Nephron (organoid): ENCODE results near the gene CDH4.

Source experiments
- H3K27ac Mint-ChIP-seq, 3 experiments: 2 replicates each; pipeline ENCODE4 v1.8.0; 2020; ENCODE audit warnings: mixed read lengths in 3 of 3, mild to moderate bottlenecking in 2 of 3, moderate library complexity in 1 of 3
- H3K27me3 Mint-ChIP-seq: 2 replicates; pipeline ENCODE4 v1.8.0; 2021; ENCODE audit warnings: low read depth, mild to moderate bottlenecking, moderate library complexity, mixed read lengths
- H3K36me3 Mint-ChIP-seq: 2 replicates; pipeline ENCODE4 v1.8.0; 2020; ENCODE audit warnings: low read depth, mixed read lengths
- H3K4me1 Mint-ChIP-seq: 2 replicates; pipeline ENCODE4 v1.8.0; 2020; ENCODE audit warnings: mixed read lengths
- H3K4me3 Mint-ChIP-seq, 3 experiments: 2 replicates each; pipeline ENCODE4 v1.8.0; 2020; ENCODE audit warnings: mild to moderate bottlenecking in 3 of 3, mixed read lengths in 3 of 3, moderate library complexity in 2 of 3
- H3K9me3 Mint-ChIP-seq: 2 replicates; pipeline ENCODE4 v1.8.0; 2020; ENCODE audit warnings: mixed read lengths
- TF ChIP-seq, protein P1 (sequence below), 3 experiments: fragments of 200-600 bp; sonication (generic); IDR thresholded peaks; one replicate each; pipeline ENCODE4 v1.5.0; 2021; ENCODE audit warnings: antibody characterized with exemption in 3 of 3; ENCODE audit not compliant: unreplicated experiment in 3 of 3

The CDH4 gene

DNA sequence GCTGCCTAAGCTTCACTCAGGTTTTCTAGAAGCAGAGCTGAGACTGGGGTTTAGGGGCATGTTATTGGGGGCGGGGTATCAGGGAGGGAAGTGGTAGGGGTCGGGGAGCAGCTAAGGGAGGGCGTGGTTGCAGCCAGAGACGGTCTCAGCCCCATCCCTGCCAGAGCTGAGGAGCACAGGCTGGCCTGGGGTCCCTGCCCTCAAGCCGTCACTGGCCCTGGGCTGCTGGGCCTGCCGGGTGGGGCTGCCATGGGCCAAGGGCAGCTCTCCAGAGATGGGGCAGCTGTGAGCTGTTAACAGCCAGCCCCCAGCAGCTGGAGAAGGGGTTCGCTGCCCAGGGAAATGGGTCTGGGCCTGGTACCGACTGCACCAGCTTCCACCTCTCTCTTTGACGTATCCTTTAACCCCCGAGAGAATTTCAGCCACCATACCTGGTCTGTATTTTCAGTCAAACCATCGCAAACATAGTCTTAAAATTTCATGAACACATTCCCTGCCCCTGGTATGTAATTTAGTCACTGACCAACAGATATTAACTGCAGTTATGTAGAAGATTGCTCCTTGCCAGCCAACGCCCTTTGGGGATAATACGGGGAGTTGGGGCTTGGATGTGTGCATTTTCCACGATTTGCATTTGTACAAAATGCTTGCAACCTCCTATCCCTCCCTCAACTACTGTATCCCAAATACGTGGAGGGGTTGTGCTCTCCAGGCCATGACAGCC lies 560.2 kb downstream of the CDH4 start:
- H3K27ac Mint-ChIP-seq, result no peak overlapping the region
- H3K27me3 Mint-ChIP-seq, result peaks cover 51% of the 10 kb centered on the region
- H3K9me3 Mint-ChIP-seq, result no peaks in the 10 kb centered on the region
- H3K36me3 Mint-ChIP-seq, result no peaks in the 10 kb centered on the region
- H3K4me3 Mint-ChIP-seq, result no peak overlapping the region
- TF ChIP-seq, protein P1, sequence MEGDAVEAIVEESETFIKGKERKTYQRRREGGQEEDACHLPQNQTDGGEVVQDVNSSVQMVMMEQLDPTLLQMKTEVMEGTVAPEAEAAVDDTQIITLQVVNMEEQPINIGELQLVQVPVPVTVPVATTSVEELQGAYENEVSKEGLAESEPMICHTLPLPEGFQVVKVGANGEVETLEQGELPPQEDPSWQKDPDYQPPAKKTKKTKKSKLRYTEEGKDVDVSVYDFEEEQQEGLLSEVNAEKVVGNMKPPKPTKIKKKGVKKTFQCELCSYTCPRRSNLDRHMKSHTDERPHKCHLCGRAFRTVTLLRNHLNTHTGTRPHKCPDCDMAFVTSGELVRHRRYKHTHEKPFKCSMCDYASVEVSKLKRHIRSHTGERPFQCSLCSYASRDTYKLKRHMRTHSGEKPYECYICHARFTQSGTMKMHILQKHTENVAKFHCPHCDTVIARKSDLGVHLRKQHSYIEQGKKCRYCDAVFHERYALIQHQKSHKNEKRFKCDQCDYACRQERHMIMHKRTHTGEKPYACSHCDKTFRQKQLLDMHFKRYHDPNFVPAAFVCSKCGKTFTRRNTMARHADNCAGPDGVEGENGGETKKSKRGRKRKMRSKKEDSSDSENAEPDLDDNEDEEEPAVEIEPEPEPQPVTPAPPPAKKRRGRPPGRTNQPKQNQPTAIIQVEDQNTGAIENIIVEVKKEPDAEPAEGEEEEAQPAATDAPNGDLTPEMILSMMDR (IDR thresholded peaks at IDR 0.05; ENCODE audit: unreplicated experiment in 3 of 3), result no peak
- H3K4me1 Mint-ChIP-seq, result peaks cover 8% of the 10 kb centered on the region

DNA sequence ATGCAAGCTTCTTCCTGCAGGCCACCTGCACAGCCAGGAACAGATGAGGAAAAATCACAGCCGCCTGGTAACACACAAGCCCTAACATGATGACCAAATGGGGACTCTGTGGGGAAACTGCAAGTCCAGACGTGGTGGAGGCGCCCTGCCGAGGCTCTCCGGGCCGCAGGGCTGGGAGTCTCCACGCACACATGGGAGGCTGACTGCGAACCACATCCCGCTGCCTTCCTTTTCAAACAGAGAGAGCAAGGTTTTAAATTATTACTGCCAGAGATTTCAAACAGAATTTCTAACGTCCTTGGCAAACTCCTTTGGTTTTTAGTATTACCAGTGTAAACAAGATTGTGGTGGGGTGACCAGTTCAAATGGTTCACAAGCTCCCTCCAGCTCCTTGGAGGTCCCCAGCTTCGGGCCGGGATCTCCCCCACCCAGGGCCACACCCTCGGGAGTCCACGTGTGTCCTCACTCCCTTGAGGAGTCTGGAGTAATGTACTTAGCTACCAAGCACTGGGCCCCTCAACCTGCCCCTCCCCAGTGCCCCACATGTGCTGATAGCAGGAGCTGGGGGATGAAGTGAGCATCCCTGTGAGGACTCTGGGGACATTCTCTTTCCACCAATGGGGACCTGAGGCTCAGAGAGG lies 560.9 kb downstream of the CDH4 start:
- Mint-ChIP-seq H3K36me3 (no peaks in the 10 kb centered on the region), H3K9me3 (no peaks in the 10 kb centered on the region), H3K4me3 (no peak overlapping the region), H3K27ac (no peak overlapping the region), H3K4me1 (peaks cover 8% of the 10 kb centered on the region), H3K27me3 (peaks cover 47% of the 10 kb centered on the region)
- TF ChIP-seq, protein P1 (IDR thresholded peaks at IDR 0.05; ENCODE audit: unreplicated experiment in 3 of 3), result no peak

DNA sequence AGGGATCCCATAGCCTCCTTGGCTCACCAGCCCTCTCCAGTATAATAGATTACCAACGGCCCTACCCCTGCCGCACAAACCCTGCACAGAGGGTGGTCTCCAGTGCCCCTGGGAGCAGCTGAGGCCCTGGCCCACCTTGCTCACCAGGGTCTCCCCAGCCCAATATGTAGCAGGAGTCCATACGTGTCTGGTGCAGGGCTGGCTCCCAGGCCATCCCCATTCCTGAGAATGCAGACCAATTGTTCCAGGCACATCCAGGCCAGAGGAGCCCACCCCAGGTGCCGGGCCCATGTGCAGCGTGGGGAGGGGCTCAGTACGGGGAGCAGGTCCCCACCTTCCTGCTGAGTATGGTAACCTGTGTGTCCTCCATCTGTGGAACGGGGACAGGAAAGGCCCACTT lies 561.7 kb downstream of the CDH4 start:
- Mint-ChIP-seq H3K4me1 (peaks cover under 1% of the 10 kb centered on the region), H3K27ac (no peak overlapping the region), H3K27me3 (peaks cover 41% of the 10 kb centered on the region), H3K36me3 (no peaks in the 10 kb centered on the region), H3K4me3 (no peak overlapping the region), H3K9me3 (no peaks in the 10 kb centered on the region)
- TF ChIP-seq, protein P1 (IDR thresholded peaks at IDR 0.05; ENCODE audit: unreplicated experiment in 3 of 3), result no peak

DNA sequence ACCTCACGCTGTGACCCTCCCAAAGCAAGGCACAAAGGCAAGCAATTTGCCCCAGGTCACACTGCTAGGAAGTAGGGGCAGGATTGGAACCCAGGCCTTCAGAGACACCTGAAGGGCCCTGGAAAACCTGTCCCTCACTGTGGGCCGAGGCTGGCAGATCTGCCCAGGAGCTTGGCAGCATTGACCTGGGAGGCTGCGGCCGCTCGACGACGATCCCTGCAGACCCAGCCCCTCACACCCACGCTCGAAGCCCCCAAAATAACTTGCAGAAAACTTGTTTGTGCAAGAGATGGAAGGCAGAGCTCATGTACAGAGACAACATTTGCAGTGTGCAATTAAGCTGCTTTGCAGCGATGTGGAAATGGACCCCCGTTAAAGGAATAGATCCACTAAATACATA lies 562.2 kb downstream of the CDH4 start:
- H3K4me3 Mint-ChIP-seq, result no peak overlapping the region
- no peaks in the 10 kb centered on the region for H3K9me3 Mint-ChIP-seq

DNA sequence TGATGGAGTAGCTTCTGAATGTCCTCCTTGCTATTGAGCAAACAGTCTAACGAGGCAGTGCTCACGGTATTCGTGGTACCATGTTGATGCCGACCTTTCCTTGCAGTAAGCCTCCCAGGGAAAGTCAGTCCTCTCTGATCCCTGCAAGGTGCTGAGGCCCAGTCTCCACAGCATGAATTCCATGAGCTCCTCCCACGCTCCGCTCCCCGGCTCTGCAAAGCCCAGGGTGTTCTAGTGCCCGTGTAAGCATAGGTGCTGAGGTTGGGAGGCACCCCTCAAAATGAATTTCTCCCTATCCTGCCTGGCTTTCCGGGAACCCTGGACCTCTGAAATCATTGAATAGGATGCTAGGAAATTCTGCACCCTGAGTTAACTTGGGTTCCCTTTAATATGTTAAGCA lies 562.7 kb downstream of the CDH4 start:
- H3K27ac Mint-ChIP-seq, result no peak overlapping the region
- no peak overlapping the region for H3K4me3 Mint-ChIP-seq
- TF ChIP-seq, protein P1 (IDR thresholded peaks at IDR 0.05; ENCODE audit: unreplicated experiment in 3 of 3), result no peak
- no peaks in the 10 kb centered on the region for H3K36me3 Mint-ChIP-seq
- H3K27me3 Mint-ChIP-seq, result peaks cover 38% of the 10 kb centered on the region
- H3K4me1 Mint-ChIP-seq, result no peaks in the 10 kb centered on the region
- no peaks in the 10 kb centered on the region for H3K9me3 Mint-ChIP-seq

More for the DNA sequence above, 562.2 kb downstream of the CDH4 start:
- no peaks in the 10 kb centered on the region for H3K36me3 Mint-ChIP-seq
- no peaks in the 10 kb centered on the region for H3K4me1 Mint-ChIP-seq
- peaks cover 41% of the 10 kb centered on the region for H3K27me3 Mint-ChIP-seq
- no peak overlapping the region for H3K27ac Mint-ChIP-seq
- TF ChIP-seq, protein P1 (IDR thresholded peaks at IDR 0.05; ENCODE audit: unreplicated experiment in 3 of 3), result no peak

DNA sequence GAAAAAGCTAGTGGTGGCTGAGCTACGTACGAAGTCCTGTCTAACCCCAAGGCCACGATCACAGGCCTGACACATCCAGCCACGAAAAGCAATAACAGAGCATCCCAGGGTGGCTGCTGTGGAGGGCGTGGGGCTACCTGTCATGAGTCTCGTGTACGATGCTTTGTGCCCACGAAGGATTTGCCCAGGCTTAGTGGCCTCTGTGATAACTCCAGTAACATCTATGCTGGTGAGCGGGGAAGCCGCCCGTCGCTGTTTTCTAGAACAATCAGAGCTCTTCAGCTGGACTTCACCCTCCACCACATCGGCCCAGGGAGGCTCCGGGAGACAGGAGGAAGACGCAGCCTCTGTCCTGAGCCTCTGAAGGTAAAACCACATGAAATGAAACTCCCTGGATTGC lies 563.1 kb downstream of the CDH4 start:
- Mint-ChIP-seq H3K4me3 (no peak overlapping the region), H3K36me3 (no peaks in the 10 kb centered on the region), H3K4me1 (no peaks in the 10 kb centered on the region), H3K9me3 (no peaks in the 10 kb centered on the region), H3K27me3 (peaks cover 40% of the 10 kb centered on the region), H3K27ac (no peak overlapping the region)
- TF ChIP-seq, protein P1 (IDR thresholded peaks at IDR 0.05; ENCODE audit: unreplicated experiment in 3 of 3), result no peak
